Fibroblast of lung (primary cell): ENCODE data around the gene MRPL45.
"Not testable (repeated sequence)": the region's sequence is repeated elsewhere in the genome, so short reads cannot be mapped to it uniquely, and the experiment has no call there.

Experiments used
- EZH2 ChIP-seq: IDR thresholded peaks from 2 replicates; pipeline ENCODE4 v1.5.1; 2012; ENCODE audit warnings: low read length, control low read depth, mild to moderate bottlenecking; ENCODE audit errors: missing control alignments
- TF ChIP-seq, protein P1 (sequence below), 2 donors: IDR thresholded peaks in 1 of 2; conservative IDR thresholded peaks in 1 of 2; 1 replicate in 1 of 2; 2 replicates in 1 of 2; pipeline ENCODE4 v1.5.1; 2011 to 2012; ENCODE audit warnings: low read length in 2 of 2, control low read depth in 1 of 2, inconsistent platforms in 1 of 2, low read depth in 1 of 2, mild to moderate bottlenecking in 1 of 2

DNA sequence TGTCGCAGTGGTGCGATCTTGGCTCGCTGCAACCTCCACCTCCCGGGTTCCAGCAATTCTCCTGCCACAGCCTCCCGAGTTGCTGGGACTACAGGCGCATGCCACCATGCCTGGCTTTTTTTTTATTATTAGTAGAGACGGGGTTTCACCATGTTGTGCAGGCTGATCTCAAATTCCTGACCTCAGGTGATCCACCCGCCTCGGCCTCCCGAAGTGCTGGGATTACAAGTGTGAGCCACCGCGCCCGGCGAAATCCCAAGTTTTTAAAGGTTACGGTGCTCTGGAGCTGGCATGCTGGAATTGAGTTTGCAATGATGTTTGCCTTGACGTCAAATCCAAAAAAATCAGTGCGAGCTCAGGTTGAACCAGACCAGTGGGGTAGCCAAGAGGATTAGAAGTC, 30.4 kb upstream of the MRPL45 start:
- TF ChIP-seq, protein P1, sequence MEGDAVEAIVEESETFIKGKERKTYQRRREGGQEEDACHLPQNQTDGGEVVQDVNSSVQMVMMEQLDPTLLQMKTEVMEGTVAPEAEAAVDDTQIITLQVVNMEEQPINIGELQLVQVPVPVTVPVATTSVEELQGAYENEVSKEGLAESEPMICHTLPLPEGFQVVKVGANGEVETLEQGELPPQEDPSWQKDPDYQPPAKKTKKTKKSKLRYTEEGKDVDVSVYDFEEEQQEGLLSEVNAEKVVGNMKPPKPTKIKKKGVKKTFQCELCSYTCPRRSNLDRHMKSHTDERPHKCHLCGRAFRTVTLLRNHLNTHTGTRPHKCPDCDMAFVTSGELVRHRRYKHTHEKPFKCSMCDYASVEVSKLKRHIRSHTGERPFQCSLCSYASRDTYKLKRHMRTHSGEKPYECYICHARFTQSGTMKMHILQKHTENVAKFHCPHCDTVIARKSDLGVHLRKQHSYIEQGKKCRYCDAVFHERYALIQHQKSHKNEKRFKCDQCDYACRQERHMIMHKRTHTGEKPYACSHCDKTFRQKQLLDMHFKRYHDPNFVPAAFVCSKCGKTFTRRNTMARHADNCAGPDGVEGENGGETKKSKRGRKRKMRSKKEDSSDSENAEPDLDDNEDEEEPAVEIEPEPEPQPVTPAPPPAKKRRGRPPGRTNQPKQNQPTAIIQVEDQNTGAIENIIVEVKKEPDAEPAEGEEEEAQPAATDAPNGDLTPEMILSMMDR (conservative IDR thresholded peaks at IDR 0.05 in 1 of 2, IDR thresholded peaks at IDR 0.05 in 1 of 2; ENCODE audit: low read depth in 1 of 2, low read length in 2 of 2): not testable (repeated sequence)
- not testable (repeated sequence) for TF ChIP-seq EZH2
